ENCODE measurements around the gene PRTG.
"Not testable (repeated sequence)": the region's sequence is repeated elsewhere in the genome, so short reads cannot be mapped to it uniquely, and the experiment has no call there.

PRTG gene

GRCh38 chr15:55649058-55649423 lies 93.9 kb downstream of the PRTG start:
- DNase-seq (ENCODE audit: low read depth in 2 of 2, low spot score in 1 of 2), result no peak

DNA sequence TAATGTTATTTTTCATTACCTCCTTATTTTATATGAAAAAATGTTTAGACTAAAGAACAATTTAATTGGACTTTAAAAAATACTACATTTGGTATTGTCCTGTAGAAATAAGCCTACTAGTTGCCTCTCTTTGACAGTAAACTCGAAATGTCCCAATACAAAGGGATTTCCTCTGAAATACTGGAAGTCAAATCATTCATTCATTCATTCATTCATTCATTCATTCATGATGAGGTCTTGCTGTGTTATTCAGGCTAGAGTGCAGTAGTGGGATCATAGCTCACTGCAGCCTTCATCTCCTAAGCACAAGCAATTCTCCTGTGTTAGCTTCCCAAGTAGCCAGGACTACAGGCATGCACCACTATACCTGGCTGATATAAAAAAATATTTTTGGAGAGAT lies 104.2 kb downstream of the PRTG start:
- no peak for DNase-seq (ENCODE audit: low read depth in 2 of 2, low spot score in 1 of 2)

- DNase-seq (ENCODE audit: low read depth in 2 of 2, low spot score in 1 of 2), result no peak
Observed at GRCh38 chr15:55637086-55637485, 105.9 kb downstream of the PRTG start.

- no peak for DNase-seq (ENCODE audit: low read depth in 2 of 2, low spot score in 1 of 2)
Observed at GRCh38 chr15:55633731-55634130, 109.2 kb downstream of the PRTG start.

GRCh38 chr15:55632434-55632833 lies 110.5 kb downstream of the PRTG start:
- DNase-seq (ENCODE audit: low read depth in 2 of 2, low spot score in 1 of 2), result no peak

DNA sequence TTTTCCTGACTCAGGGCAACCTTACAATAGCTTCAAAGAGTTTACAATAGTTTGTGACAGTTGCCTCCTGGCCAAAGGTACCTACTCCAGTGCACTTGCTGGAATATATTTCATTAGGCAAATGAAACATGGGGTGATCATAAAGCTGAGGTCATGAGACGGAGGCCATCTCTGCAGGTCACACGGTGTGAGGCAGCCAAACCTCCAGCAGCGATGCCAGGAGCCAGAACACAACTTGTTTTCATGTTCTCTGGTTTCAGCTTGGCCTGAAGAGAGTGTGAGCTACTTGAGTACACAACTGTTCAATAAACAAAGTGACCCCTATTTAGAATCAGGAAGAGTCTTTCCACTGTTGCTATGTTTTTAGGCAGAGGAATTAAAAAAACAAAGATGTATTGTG lies 112.1 kb downstream of the PRTG start:
- DNase-seq (ENCODE audit: low read depth in 2 of 2, low spot score in 1 of 2), result no peak

- no peak for DNase-seq (ENCODE audit: low read depth in 2 of 2, low spot score in 1 of 2)
Observed at GRCh38 chr15:55628369-55628730, 114.6 kb downstream of the PRTG start.

GRCh38 chr15:55627730-55628368 lies 115.1 kb downstream of the PRTG start:
- DNase-seq (ENCODE audit: low read depth in 2 of 2, low spot score in 1 of 2), result no peak

GRCh38 chr15:55619783-55620182 lies 123.2 kb downstream of the PRTG start:
- DNase-seq (ENCODE audit: low read depth in 2 of 2, low spot score in 1 of 2), result no peak

- DNase-seq (ENCODE audit: low read depth in 2 of 2, low spot score in 1 of 2), result no peak
Observed at GRCh38 chr15:55618387-55618786, 124.6 kb downstream of the PRTG start.

DNA sequence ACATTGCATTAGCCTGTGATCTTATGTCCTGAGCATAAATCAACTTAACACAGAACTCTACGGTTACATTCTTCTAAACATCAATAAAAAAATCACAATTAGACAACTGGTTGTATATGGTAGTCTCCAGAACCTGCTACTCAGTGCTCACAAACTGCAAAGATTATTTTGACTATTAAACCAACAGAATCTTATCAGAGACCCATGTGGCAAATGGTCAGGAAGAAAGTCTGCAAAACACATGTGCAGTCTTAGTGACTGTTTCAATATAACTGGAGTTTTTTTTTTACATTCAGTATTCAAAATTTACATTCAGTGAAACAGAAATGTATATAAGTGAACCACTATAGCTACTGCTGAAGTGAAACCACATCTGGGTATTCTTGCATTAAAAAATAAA lies 127.5 kb downstream of the PRTG start:
- DNase-seq (ENCODE audit: low read depth in 2 of 2, low spot score in 1 of 2), result no peak

DNA sequence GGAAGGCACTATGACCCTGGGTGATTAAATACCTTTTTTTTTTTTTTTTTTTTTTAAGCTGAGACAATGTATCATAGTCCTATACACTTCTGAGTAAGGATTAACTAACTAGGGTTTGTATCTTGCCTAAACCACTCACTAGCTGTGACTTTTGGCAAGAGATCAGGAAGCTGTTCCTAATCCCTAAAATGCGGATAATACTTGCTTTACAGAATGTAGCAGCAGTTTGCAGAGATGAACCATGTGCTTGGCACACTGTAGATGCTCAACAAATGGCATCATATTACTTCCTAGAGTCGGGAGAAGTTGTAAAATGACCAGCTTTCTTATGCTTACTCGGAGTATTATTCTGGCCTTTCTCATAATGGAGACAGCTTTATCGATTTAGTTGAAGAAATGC lies 129.2 kb downstream of the PRTG start:
- DNase-seq (ENCODE audit: low read depth in 2 of 2, low spot score in 1 of 2), result no peak

GRCh38 chr15:55606214-55606613 lies 136.7 kb downstream of the PRTG start:
- DNase-seq (ENCODE audit: low read depth in 2 of 2, low spot score in 1 of 2), result no peak

GRCh38 chr15:55601374-55601773 lies 141.6 kb downstream of the PRTG start:
- DNase-seq (ENCODE audit: low read depth in 2 of 2, low spot score in 1 of 2), result no peak

DNA sequence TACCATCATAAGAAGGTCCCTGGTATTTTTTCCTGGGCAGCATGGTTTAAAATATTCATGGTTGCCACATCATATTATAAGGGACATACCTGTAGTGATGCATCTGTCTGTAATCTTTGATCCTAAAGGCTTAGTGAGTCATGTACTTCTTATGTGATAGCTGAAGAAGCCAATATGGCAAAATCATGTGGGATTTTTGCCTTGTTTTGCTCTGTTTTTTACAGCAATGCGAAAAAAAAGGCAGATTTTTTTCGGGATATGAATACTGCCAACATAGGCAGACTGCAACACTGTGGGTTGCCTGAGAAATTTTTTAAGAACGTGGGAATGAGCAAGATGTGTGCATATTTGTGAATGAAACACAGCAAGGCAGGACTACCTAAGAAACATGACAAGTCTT lies 143.5 kb downstream of the PRTG start:
- no peak for DNase-seq (ENCODE audit: low read depth in 2 of 2, low spot score in 1 of 2)

GRCh38 chr15:55593019-55593418 lies 149.9 kb downstream of the PRTG start:
- DNase-seq (ENCODE audit: low read depth in 2 of 2, low spot score in 1 of 2), result not testable (repeated sequence)

DNA sequence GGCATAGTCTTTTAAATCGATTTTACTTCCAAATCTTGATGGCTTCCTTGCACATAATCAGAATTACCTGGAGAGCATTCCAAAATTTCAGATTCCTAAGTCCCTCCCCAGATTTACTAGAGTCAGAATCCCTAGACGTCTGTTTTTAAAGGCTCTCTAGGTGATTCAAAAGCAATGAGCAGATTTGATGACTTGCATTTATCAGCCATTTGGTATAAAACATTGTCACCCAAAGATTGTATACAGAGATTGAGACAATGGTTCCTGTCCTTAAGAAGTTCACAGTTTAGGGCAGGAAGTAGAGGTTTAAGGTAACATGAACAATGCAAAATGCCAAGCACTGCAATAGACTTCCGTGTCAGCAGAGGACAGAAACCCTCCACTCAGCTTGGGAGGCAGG lies 152.2 kb downstream of the PRTG start:
- no peak for DNase-seq (ENCODE audit: low read depth in 2 of 2, low spot score in 1 of 2)

DNA sequence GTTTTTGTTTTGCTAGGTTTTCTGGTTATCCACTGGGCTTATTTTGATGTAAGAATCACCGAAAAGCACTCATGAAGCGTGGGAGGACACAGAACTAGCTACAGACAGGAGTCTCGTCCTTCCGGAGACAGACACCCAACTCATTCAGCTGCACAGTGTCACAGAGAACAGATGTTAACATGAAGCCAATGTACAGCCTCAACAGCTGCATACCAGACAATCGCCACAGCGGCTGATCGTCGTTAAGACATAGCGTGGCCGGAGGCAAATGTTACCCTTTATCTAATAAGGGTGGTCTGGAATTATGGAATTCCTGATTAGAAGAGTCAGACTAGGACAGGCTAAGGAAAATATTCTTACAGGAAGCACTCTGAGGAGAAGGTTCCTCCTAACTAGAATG lies 153.7 kb downstream of the PRTG start:
- no peak for DNase-seq (ENCODE audit: low read depth in 2 of 2, low spot score in 1 of 2)

GRCh38 chr15:55588815-55589115 lies 154.2 kb downstream of the PRTG start:
- no peak for DNase-seq (ENCODE audit: low read depth in 2 of 2, low spot score in 1 of 2)

DNA sequence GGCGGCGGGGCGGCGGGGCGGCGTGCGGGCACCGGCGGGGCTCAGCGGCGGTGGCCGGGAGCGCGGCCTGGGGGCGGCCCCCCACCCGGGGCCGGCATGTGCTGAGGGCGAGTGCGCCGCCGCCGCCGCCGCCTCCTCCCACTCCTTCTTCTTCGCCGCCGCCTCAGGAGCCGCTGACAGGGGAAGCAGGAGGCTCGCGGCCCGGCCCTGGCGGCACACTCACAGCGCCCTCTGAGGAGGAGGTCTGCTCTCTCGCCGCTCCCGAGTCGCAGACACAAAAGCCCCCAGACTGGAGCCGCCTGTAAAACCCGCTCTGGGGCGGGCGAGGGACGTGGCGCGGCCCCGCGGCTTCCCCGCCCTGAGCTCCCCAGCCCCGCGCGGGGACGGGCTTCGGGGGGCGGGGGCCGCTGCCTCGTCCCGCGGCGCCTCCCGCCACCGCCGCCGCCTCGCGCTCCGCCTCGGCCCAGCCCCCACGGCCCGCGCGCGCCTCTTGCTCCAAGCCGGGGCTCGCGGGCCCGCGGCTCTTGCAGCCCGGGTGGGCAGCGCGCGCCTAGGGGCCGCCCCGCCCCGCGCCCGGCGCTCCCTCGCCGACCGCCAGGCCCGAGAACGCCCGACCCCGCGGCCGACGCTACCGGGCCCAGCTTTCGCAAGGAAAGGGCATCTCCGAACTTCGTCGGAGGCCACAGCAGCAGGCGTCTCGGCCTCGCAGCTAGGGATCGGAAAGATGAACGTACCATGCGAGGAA lies 154.7 kb downstream of the PRTG start, which contains the start of gene PYGO1:
TSS of gene PYGO1 (minus strand) at position 276 of the 745 bp plus-strand sequence. CDS start 462 bp downstream, outside the sequence.
- DNase-seq (ENCODE audit: low read depth in 2 of 2, low spot score in 1 of 2), result no peak

GRCh38 chr15:55587321-55588069 lies 155.5 kb downstream of the PRTG start:
- no peak for DNase-seq (ENCODE audit: low read depth in 2 of 2, low spot score in 1 of 2)

DNA sequence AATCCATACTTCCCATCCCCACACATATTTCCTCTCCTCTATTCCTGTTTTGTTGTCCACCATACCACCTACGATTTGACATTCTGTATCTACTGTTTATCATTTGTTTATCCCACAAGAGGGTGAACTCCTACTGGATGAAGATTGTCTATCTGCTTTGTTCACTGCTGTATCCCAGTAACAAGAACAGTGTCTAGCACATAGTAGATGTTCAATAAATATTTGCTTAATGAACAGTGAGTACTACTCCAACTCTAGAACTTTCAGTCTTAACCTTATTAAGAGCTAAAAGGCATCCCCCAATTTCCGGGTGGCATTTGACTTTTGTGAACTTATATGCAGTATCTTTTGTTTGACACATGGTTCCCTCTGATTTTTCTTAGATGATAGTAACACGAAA lies 156.1 kb downstream of the PRTG start:
- no peak for DNase-seq (ENCODE audit: low read depth in 2 of 2, low spot score in 1 of 2)

Data from stimulated activated CD8-positive, alpha-beta memory T cell treated with anti-CD3 and anti-CD28 coated beads, Interleukin-4, amount 100 ng/mL, for 4 hours (primary cell).